Measurements from ENCODE around the gene NEK1. TPM values are rescaled to one million over a fixed set of nuclear protein-coding genes. Genes with fewer than 3 reads are reported as not detected.
A peak's percentile ranks its signal among the peaks of the same experiment; 100 is the strongest.
"Not testable (repeated sequence)": the region's sequence is repeated elsewhere in the genome, so short reads cannot be mapped to it uniquely, and the experiment has no call there.

The NEK1 gene
- polyA plus RNA-seq, 3 donors, result 19.7 to 22.8 (median 20.8) TPM

- DNase-seq, result not testable (repeated sequence)
Measured at GRCh38 chr4:169494234-169494633, 118.1 kb downstream of the NEK1 start.

GRCh38 chr4:169493164-169493524 lies 119.2 kb downstream of the NEK1 start:
- no peak for DNase-seq

GRCh38 chr4:169492436-169493163 lies 119.8 kb downstream of the NEK1 start:
- no peak for DNase-seq

GRCh38 chr4:169491211-169491610 lies 121.2 kb downstream of the NEK1 start:
- DNase-seq, result no peak

- no peak for DNase-seq
Measured at GRCh38 chr4:169489306-169489705, 123.1 kb downstream of the NEK1 start.

GRCh38 chr4:169485791-169486742 lies 126.3 kb downstream of the NEK1 start:
- DNase-seq, result peak; percentile 65

- DNase-seq, result no peak
Measured at GRCh38 chr4:169485086-169485485, 127.3 kb downstream of the NEK1 start.

- no peak for DNase-seq
Measured at GRCh38 chr4:169484485-169484884, 127.9 kb downstream of the NEK1 start.

GRCh38 chr4:169464080-169464479 lies 148.3 kb downstream of the NEK1 start:
- DNase-seq, result no peak

- DNase-seq, result no peak
Measured at GRCh38 chr4:169460081-169460480, 152.3 kb downstream of the NEK1 start.

GRCh38 chr4:169458575-169458974 lies 153.8 kb downstream of the NEK1 start:
- DNase-seq, result no peak

- not testable (repeated sequence) for DNase-seq
Measured at GRCh38 chr4:169452644-169453043, 159.7 kb downstream of the NEK1 start.

- not testable (repeated sequence) for DNase-seq
Measured at GRCh38 chr4:169448935-169449334, 163.4 kb downstream of the NEK1 start.

GRCh38 chr4:169446824-169447223 lies 165.6 kb downstream of the NEK1 start:
- DNase-seq, result no peak

GRCh38 chr4:169443748-169444147 lies 168.6 kb downstream of the NEK1 start:
- no peak for DNase-seq

- no peak for DNase-seq
Measured at GRCh38 chr4:169440446-169440845, 171.9 kb downstream of the NEK1 start.

GRCh38 chr4:169439244-169439643 lies 173.1 kb downstream of the NEK1 start:
- peak; percentile 42 for DNase-seq

GRCh38 chr4:169438057-169438480 lies 174.3 kb downstream of the NEK1 start:
- no peak for DNase-seq

GRCh38 chr4:169437299-169438047 lies 174.9 kb downstream of the NEK1 start:
- no peak for DNase-seq

GRCh38 chr4:169436734-169437133 lies 175.6 kb downstream of the NEK1 start:
- DNase-seq, result no peak

- no peak for DNase-seq
Measured at GRCh38 chr4:169428376-169428775, 184.0 kb downstream of the NEK1 start.

- DNase-seq, result not testable (repeated sequence)
Measured at GRCh38 chr4:169427727-169428126, 184.7 kb downstream of the NEK1 start.

All from renal pelvis (tissue), 4 donors.